ENCODE data around the gene PAX7.

Gene PAX7

DNA sequence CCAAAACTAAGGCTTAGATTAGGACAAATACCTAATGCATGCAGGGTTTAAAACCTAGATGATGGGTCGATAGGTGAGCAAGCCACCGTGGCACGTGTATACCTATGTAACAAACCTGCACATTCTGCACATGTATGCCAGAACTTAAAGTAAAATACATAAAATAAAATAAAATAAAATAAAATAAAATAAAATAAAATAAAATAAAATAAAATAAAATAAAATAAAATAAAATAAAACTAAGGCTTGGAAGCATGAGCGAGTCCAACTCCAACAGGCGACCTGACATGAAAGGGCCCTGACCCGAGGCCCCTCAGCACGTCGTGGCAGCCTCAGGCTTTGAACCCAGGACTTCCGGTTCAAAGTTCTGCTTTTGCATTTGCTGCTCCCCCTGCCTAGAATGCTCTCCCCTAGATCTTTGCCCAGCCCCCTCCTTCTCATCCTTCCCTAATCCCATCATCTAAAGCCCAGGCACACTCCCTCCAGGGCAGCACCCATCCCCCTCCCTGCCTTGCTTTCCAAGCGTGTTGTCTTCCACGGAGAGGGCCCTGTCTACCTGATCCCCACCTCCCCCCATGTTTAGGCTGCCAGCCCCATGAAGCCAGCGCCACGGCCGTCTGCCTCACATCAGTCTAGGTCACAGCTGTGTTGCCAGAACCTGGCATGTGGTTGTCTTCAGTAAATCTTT, 164.5 kb downstream of the PAX7 start:
- DNase-seq (ENCODE audit: low read depth in 2 of 2), result no peak

DNA sequence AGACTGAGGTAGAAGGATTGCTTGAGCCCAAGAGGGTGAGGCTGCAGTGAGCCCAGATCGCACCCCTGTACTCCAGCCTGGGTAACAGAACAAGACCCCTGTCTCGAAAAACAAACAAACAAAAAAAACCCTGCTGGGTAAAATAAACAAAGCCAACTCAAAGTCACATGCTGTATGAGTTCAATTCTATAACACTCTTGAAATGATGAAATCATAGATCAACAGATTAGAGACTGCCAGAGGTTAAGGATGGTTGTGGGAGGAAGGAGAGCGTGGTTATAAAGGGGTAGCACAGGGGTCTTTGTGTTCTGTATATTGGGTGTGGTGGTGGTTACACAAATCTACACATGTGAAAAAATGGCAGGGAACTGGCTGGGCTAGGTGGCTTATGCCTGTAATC, 166.3 kb downstream of the PAX7 start:
- DNase-seq (ENCODE audit: low read depth in 2 of 2), result no peak

All from stimulated activated CD4-positive, alpha-beta T cell treated with anti-CD3 and anti-CD28 coated beads, Interleukin-4, amount 100 ng/mL, for 48 hours (primary cell).